Fibroblast of villous mesenchyme (primary cell): ENCODE measurements around the gene VEPH1. TPM values are rescaled to one million over a fixed set of nuclear protein-coding genes. Genes with fewer than 3 reads are reported as not detected.

ENCODE experiments used
- DNase-seq: peaks from one replicate; pipeline ENCODE4 v3.0.0-alpha.2; 2010; ENCODE audit warnings: low read depth
- H3K4me3 ChIP-seq: 2 replicates; pipeline ENCODE4 v1.5.1; 2011; ENCODE audit warnings: low read depth, mild to moderate bottlenecking, low read length
- total RNA-seq: library from RNA; depleted of rRNA; stranded (reverse); fragments of >200 nt; gene quantifications from 2 replicates; pipeline ENCODE4 v1.2.3, GENCODE V29; 2012
- TF ChIP-seq, protein P1 (sequence below): IDR thresholded peaks from 2 replicates; pipeline ENCODE4 v1.5.1; 2012; ENCODE audit warnings: low read depth, mild to moderate bottlenecking, low read length; ENCODE audit not compliant: insufficient read depth

VEPH1 gene
- total RNA-seq, 1 donor = 8.6 TPM

DNA sequence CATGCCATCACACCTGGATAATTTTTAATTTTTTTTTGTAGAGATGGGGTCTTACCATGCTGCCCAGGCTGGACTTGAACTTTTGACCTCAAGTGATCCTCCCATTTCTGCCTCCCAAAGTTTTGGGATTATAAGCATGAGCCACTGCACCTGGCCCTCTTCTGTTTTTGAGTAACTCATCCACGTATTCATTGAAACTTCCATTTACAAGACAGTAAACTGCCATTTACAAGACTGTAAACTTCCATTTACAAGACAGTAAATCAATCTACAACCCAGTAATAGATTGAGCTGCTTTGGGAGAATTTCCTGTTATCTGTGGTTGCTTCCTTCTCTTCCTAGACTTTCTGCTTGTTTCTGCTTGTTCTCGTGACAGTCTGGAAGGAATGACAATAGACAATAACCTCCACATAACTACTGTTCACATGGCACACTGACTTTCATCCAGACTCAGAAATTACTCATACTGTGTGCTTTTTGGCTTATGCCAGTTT, 228.5 kb downstream of the VEPH1 start:
- TF ChIP-seq, protein P1, sequence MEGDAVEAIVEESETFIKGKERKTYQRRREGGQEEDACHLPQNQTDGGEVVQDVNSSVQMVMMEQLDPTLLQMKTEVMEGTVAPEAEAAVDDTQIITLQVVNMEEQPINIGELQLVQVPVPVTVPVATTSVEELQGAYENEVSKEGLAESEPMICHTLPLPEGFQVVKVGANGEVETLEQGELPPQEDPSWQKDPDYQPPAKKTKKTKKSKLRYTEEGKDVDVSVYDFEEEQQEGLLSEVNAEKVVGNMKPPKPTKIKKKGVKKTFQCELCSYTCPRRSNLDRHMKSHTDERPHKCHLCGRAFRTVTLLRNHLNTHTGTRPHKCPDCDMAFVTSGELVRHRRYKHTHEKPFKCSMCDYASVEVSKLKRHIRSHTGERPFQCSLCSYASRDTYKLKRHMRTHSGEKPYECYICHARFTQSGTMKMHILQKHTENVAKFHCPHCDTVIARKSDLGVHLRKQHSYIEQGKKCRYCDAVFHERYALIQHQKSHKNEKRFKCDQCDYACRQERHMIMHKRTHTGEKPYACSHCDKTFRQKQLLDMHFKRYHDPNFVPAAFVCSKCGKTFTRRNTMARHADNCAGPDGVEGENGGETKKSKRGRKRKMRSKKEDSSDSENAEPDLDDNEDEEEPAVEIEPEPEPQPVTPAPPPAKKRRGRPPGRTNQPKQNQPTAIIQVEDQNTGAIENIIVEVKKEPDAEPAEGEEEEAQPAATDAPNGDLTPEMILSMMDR = no peak
- DNase-seq = peak; percentile 76

DNA sequence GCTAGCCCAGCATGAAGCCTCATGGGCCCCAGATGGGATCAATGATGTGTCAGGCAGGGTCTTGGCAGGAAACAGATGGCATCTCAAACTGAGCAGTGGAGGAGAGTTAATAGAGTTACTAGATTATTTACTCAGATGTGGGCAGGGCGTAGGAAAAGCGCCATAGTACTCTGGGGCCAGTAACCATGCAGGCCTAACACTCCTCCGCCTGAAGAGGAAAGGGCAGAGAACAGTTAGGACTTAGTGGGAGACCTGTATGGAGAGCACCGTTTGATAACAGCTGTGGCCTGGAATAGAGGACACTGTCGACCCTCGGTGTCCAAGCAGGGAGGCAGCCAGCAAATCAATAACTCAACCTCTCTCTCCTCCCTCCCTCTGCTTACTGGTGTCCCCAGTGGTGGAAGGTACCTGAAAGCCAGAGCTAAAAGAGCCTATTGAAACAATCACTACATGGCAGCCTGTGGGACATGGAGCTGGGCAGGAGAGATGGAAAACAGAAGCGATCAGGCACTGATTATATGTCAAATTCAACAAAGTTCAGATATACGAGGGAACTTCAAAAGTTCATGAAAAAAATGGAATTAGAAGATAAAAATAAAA, 231.8 kb downstream of the VEPH1 start:
- no peak overlapping the region for H3K4me3 ChIP-seq
- no peak for DNase-seq
- TF ChIP-seq, protein P1 = no peak

More for the DNA sequence above, 228.5 kb downstream of the VEPH1 start:
- no peak overlapping the region for H3K4me3 ChIP-seq

DNA sequence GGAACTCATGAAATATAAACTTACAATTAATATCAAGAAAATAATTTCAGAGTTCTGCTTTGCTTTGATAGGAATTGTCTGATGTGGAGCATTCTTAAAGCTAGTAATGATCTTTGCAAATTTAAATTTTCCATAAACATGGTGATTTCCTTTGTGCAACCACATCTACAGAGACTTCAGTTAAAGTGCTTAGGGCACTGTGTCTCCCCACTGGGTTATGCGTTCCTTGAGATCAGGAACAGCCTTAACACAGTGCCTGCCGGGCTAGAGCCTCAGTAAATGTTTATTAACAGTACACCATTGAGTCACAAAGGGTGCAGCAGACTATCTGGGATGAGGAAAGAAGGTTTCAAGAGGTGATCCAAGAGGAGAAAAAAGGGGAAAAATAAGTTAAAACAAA, 235.2 kb downstream of the VEPH1 start:
- no peak overlapping the region for H3K4me3 ChIP-seq
- TF ChIP-seq, protein P1 = no peak
- DNase-seq = no peak

DNA sequence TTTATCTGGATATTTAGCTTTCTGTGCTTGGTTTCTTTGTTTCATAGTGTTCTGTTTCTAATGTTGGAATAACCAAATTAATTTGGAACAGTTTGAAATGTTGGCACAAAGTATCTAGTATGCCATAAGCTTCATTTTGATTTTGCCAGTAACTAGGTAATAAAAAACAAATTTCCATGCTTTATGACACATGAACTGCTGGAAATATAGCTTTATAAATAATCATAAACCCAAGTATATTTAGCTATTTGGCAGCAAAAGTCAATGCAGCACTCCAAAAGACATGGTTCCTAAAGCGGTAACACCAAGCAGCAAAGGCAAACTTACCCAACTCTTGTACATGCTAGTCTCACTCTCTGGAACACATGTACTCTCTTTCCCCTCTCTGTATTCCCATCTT, 237.3 kb downstream of the VEPH1 start:
- TF ChIP-seq, protein P1 = no peak
- DNase-seq = no peak
- no peak overlapping the region for H3K4me3 ChIP-seq

DNA sequence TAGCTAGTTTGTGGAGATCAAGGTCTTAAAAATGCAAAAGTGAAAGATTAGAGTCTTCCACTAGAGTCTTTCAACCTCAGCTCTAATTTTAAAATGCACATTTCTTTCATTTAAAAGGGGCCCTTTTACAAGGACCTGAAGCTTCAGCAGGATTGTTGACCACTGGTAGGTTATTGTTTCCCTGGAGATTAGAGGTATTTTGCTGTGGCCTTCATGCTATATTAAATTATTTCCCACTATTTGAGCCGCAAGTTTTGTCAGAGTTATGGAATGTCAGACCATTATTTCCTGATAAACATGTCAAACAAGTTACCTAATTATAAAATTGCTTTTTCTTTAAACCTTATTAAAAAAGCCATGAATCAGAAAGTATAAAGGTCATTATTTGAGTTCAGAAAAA, 240.2 kb downstream of the VEPH1 start:
- no peak overlapping the region for H3K4me3 ChIP-seq
- no peak for DNase-seq
- TF ChIP-seq, protein P1 = no peak

DNA sequence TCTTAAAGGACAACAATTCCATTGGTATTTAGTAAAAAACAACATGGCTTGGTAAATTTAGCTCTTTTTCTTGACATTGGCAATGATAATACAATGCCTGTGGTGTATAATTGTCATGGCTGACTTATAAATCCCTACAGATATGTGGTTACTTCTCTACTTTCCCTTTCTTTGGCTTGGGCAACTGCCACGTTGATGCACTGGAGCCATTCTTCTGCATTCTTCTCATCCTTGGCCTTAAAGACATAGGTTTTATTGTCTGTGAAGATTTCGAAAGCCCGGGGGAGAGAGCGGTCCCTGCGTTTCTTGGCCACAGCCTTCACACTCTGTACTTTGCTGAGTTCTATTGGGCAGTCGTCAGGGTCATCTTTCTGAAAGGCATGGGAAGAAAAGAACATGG, 242.2 kb downstream of the VEPH1 start:
- TF ChIP-seq, protein P1 = no peak
- DNase-seq = no peak
- H3K4me3 ChIP-seq = no peak overlapping the region

DNA sequence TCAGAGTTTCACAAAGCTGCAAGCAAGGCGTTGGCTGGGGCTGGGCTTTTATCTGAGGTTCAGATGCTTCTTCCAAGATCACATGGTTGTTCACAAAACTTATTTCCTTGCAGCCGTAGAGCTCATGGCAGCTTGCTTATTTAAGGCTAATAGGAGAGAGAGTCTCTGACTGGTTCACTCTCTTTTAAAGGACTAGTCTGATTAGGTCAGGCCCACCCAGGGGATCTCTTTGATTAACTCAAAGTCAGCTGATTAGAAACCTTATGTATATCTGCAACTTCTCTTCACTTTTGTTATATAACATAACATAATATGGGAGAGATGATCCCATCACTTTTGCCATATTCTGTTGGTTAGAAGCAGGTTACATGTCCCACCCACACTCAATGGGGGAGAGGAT, 243.4 kb downstream of the VEPH1 start:
- no peak for DNase-seq
- TF ChIP-seq, protein P1 = no peak
- H3K4me3 ChIP-seq = no peak overlapping the region
